ENCODE measurements around the gene VANGL1.

Gene VANGL1

DNA sequence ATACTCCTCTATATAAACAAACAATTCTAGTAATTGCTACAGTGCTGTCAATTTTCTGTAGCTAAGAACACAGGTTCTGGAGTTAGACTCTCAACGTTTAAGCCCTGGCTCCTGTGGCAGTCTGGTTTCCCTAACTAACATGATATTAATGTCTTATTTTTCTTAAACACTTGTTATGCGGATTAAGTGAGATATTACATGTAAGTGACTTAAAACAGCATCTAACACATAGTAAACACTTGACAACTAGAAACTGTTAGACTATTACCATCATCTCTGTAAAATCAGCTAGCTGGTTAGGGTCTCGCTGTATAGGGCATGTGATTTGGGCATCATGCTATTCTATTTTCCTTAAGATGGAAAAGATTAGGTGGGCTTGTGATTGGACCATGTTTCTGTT is 2.3 kb downstream of the VANGL1 start:
- DNase-seq: no peak

DNA sequence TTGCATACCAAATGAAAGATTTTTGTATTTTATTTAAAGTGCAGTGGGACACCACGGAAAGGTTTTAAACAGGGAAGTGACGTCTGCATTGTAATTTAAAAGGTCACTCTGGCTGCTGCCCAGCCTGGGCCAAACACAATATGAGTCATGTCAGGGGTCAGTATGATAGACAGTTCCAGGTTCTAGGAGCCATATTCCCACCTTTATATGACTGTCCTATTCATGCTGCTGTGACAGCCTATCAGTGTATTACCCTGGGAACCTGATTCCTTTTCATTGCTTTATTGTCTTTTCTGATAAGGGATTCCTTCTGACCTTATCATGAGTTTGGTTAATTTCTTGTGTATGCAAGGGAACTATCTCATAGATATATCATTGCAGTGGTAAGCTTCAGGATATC is 5.3 kb downstream of the VANGL1 start:
- DNase-seq: no peak

DNA sequence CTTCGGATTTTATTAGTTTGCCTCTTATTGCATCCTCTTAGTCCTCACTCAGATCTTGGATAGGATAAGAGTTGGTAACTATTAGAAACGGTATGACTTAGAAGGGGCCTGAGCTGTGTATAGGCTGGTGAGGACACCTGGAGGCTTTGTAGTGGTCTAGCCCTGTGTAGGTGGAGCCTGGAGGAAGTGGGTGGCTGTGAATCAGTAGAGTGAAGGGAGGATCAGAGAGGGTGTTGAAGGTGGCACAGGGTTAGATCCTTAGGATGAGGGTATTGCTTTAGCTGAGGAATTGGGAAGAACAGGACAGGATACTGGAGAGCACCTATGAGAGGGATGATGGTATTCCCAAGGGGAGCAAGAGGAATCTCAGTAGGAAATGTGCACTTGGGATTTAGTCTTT is 5.7 kb downstream of the VANGL1 start:
- no peak for DNase-seq

DNA sequence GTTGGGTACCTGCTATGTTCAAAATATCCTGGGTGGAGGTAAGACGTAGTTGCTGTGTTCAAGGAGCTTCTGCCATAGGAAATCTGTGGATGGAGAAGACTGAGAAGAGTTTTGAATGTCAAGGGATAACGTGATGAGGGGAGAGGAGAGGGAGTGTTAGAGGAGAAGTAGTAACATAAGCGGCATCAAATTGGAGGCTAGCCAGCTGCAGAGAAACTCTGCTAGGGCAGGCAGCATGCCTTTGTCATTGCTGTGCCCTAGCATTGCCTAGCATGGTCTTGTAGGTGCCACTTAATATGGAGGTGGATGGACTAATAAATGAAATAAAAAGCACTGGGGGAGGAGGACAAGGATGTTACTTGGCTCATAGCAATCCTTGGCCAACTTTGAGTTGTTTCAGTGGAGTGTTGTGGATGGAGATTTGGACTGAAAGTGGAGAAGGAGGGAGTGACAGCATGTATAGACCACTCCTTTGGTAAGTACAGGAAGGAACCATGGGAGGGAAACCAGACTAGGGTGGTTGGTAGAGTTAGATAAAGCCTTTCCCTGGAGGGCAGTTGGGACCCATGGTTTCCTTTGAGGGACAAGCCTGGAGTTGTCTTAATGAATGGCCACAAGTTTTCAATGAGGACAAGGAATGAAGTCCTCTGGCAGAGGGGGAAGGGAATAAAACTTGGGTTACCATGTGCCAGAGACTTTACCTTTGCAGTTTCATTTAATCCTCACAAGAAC is 6.3 kb downstream of the VANGL1 start:
- DNase-seq: no peak

DNA sequence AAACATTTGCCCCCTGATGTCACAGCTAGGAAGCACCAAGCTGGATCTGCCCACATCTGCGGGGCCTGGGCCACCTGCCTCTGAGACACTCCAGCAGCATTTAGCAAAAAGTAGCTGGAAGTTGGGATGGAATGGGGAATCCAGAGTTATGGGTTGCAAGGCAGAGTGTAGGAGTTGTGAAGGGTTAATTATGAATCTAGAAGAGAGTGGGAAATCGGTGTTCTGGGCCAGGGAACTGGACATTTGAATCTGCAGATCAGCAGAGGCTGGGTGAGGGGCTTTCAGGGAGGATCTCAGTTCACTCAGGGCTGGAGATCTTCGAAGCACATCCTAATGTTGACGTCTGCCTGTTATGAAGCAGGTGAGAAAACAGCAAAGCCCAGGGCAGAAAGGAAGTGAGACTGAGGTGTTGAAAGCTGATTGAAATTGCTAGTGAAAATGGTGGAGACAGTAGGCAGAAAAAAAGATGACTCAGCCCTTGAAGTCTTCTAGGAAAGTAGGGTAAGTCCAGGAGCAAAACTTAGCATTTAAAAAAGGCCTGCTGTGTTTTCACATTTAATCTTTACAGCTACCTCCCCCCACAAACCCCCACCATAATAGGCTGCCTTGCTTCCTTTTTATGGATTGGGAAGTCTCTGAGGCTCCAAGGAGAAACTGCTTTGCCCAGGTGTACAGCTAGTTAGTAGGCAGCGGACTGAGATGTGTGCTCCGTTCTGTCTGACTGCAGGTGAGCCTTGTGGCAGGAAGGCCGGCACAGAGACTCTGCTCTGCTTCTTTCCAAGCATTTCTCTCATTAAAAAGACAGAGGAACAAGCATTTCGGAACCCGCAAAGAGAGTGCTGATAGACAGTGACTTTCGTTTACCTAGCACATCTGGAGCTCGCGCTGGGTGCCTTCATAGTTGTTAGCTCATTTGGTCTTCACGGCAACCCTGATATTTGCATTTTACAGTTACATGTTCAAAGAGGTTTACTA is 7.2 kb downstream of the VANGL1 start:
- DNase-seq: no peak

DNA sequence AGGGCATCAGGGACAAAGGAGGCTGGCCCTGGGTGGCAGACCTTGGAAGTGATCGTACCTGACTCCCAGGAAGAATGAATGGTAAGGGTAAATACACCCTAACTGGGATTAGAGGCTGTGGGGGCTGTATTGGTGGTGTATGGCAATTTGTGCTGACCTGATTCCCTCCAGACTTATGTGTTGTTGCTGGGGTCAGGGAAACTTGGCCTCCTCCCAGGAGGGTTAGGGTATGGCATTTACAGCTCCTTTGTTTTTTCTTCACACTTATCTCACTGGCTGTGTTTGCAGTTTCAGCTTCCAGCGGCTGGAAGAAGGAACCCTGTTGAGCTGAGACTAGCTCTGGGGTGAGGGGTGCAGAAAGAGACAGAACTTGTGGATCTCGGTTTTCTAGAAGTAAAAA is 8.2 kb downstream of the VANGL1 start:
- no peak for DNase-seq

DNA sequence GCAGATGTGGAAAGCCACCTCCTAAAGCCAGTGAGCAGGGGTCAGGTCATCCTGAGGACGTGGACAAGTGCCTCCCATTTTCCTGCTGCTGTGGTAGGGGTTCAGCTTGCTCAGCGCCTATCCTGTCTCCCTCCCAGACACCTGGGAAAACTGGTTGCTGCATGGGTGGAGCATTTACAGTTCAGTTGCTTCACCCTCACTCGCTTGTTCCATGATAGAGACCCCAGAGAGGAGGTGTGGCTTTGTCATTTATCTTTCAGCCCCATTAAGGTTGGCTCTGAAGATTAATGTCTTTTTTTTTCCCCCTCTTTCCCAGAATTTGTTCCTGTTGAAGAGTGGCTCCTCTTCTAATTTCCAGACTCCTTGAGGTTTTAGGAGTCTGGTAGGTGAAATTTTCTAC is 9.2 kb downstream of the VANGL1 start:
- no peak for DNase-seq

DNA sequence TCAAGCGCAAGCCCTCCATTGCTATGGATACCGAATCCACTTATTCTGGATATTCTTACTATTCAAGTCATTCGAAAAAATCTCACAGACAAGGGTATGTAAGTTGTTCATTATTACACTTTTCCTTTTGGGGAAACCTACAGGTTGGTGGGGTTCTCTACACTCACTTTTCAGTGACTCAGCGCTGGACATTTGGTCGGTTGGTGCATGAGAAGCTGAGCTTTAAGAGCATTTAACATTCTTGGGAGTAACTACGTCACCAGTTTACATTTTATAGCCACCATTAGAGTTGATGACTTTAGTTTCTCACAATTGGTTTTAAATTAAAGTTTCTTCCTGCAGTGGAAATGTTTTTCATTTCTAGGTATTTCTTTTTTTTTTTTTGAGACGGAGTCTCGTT is 9.6 kb downstream of the VANGL1 start:
- DNase-seq: no peak

DNA sequence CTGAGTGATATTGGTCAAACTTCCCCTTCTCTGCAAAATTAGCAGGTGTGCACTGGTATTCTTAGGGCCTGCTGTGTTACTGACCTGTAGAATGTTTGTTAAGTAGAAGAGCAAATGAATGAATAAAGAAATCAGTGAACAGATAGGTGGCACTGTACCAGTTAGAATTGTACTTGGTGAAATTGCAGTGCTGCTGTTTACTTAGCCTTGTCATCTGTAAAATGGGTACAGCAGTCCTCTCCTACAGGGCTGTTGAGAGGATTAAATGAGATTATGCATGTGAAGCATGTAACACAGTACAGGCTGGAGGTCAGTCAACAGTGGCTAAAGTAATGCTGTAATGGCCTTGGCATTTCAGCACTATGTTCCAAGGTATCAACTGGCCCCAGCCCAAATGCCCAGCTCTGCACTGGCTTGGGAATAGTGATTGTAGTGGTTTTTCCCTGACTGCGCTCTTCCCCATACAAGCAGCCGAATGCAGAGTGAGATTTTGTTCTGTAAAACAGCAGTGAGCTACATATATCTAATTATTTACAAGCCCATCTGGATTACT is 10.5 kb downstream of the VANGL1 start:
- DNase-seq: no peak

DNA sequence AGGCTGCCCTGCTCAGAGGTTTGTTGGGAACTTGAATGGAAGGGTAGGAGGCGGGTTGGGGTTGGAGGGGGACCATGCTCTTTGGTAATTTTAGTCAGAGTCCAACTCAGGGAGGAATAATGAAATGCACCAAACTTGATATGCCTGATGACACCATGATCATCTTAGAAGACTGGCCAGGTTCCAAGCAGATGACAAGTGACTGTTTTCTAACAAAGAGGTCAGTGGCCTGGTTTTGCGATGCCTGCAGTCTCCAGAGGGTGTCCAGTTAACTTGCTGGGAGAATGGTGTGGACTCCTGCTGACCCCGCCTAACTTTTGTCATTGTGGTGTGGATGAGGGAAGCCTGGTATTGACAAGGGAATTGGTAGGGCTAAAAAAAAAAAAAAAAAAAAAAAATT is 12.4 kb downstream of the VANGL1 start:
- no peak for DNase-seq

DNA sequence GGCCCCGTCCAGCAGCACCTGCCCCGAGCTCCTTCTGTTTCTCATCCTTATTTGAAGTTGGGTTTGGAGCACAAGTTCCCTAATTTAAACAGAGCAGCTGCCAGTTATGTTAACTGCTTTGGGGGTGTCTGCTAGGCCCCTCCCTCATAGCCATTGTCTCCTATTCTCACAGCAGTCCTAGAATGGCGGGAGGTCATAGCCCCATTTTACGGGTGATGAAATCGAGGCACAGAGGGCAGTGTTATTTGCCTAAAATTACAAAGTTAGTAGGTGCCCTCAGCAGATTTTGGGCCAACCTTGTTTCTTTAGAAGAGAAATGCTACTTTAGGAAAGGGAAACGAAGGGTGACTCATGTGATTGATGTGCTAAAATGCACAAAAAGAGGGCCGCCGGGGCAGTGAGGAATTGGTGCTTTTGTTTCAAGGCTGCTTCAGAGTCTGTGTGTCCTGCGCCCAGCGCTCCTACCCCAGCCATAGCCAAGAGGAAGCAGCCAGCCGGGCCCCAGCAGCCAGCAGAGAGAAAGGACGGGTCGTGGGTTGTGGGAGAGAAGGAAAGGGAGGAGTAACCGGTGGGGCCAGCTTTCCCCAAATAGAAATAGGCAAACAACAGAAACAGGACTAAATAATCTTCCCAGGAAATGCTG is 13.0 kb downstream of the VANGL1 start:
- no peak for DNase-seq

DNA sequence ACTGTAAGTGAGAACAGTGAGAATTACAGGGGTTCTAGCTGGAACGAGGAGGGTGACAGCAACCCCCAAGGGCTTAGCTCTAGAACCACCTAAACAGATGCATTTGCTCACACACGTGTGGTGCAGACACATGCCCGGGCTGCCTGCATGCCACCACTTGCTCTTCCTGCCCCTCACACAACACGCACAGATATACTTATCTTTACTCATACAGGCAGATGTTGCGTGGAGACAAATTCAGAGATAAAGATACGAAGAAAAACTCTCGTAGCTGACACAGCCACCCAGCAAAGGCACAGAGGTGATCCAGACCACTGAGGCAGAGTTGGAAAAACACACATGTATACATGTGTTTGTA is 13.5 kb downstream of the VANGL1 start:
- no peak for DNase-seq

DNA sequence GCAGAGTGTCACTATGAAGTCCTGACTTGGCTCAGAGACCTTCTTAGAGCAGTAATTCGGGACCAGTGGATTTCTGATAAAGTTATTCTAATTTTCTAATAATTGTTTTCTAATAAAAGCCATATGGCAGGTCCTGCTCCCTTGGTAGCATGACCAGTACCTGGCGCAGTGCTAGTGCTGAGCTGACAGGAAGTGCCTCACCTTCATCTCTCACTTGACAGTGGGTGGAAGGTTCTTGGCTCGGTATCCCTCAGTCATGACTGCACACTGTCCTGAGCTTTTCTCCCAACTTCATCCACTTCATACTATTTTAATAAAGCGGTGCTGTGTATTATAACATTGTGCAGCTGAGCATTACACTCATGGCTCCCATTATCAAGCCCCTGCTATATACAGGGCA is 14.1 kb downstream of the VANGL1 start:
- no peak for DNase-seq

DNA sequence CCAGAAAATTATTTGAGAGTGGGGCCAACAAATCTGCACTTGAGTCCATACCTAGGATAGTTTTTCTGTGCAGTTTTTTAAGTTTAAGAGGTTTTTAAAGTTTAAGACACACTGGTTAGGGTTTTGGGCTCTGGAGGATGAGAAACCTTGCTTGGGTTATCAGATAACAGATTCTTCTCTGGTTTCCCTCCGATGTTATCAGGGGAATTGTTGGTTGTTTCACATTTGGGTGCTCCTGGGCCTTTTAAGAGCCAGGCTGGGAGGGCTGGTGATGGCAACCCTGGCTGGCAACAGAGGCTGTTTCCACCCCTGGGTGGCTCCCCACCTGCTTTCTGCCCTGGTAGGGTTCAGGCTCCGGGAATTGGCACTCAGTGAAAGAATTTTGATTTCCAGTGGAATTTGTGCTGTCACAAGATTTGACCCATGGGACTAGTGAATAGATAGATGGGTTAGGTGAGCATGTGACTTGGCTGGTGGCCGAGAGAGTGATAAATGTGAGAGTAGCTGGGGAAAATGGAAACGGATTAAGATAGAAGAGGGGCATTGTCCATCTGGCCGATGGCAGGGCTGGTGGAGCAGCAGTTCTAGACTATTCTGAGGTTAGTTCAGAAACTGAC is 14.8 kb downstream of the VANGL1 start:
- no peak for DNase-seq

DNA sequence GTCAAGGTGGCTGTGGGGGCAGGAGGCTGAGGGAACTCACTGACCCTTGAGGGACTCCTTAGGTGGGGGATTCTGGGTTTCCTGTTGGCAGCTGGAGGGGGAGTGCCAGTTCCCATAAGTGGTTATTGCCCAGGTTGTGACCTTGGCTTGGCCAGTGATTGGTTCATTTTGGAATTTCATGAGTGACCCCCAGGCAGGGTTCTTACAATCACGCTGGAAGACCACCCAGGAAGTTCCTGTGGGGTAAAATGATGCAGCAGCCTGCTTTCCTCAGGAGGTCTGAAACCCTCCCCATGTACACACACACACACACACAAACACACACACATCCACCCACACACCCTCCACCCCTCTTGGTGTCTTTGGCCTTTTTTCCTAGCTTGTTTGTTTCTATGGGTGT is 16.9 kb downstream of the VANGL1 start:
- DNase-seq: no peak

DNA sequence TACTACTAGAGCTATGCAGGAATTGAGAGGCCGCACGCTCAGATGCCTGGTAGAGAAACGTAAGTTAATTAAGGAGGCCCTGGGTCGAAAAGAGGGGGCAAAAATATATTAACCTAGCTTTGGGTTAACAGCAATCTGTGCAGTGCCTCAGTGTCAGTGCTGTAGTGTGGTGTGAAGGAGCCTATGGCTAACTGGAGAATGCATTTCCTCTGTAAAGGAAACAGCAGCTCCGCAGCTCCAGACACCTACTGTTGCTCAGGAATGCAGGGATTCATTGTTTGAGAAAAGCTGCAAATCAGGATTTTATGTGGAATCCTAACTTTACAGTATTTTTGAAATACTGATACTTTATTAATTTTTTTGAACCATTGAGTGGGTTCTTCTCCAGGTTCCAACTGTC is 18.4 kb downstream of the VANGL1 start:
- DNase-seq: no peak

DNA sequence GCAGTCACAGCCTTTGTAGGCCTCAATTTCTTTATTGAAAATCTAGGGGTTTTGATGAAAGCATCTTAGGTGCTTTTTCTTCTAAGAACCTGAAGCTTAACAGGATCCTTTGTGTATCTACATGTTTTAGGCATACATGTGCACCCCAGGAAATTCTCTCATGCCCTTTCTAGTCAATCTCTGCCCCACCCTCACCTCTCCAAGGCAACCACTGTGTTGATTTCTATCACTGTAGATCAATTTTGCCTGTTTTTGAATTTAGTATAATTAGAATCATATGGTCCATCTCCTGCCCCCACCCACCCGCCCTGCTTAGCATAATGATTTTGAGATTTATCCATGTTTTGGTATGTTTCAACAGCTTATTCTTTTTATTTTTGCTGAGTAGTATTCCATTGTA is 19.4 kb downstream of the VANGL1 start:
- no peak for DNase-seq

DNA sequence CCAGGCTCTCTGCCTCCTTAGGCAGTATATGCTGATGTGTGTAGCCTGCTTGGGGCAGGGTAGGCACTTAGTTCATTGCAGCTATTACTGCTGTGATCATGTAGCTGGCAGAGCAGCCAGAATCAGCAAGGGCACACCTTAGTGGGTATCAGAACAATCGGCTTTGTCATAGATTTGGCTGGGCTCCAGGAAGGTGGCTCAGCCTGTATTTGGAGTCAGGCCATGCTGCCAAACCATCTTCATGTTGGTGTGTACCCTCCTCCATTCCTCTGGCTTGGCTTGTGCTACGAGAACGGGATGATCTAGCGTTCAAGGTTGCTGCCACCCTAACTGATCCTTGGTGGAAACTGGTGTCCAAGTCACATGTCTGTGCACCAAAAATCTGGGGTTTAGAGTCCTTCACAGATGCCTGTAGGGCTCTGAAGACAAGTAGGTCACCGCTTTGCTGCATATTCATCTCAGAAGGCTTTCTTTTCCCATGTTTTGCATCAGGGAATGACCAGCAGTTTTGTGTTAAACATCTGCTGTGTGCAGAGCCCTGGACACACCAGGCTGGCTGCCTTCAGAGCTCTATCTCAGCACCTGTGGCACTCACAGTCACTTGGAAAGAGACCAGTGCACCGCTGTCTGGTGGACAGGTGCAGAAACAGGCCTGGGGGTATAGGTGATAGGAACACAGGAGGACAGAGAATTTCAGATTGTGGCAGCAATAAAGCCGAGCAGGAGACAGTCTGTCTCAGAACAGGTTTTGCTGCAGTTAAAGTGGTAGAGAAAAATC is 23.7 kb downstream of the VANGL1 start:
- peak; percentile 20 for DNase-seq

DNA sequence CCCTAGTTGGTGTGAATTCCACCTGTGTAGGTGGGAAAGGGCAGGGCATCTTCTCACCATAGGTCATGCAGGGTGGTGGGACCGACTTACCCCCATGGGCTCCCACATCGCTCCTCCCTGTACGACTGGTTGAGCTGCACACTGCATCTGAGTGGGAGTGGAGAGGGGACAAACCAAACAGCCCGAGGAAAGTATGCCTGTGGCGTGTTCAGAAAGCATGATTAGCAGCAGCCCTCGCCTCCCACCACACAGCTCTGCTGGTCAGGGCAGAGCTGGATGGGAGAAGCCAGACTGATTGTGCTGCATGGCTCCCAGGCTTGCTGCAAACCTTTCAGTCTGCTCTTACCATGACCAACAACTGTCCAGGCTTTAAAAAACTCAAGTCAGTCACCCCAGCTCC is 24.4 kb downstream of the VANGL1 start:
- DNase-seq: no peak

DNA sequence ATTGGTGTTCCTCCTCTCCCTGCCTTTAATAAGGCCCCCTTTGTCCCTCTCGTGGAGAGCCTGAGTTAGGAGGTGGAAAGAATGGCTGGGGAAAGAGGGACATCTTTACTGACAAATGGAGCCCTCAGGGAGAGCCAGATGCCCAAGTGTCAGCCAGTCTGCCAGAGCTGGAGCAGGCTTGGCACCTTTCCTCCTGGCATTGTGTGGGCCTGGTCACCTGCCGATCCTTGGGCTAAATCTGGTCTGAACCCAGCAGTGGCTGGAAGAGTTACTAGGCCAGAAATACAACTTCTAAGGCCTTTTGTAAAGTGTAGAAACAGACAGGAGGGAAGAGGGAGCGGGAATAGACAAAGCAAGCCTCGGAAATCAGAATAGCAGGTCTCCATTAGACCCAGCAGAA is 24.9 kb downstream of the VANGL1 start:
- no peak for DNase-seq

DNA sequence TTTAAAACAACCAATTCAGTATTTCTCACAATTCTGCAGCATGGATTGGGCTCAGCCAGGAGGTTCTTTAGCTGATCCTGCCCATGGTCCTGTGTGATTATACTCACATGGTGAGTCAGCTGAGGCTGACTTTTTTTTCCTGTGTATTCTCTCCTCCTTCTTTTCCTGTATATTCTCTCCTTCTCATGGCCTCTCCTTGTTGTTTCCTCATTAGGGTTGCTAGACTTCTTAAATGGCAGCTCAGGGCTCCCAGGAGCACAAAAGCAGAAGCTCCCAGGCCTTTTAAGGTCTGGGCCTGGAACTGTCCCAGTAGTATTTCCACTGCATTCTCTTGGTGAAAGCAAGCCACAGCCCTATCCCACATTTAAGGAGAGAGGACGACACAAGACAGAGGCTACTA is 26.8 kb downstream of the VANGL1 start:
- DNase-seq: no peak

DNA sequence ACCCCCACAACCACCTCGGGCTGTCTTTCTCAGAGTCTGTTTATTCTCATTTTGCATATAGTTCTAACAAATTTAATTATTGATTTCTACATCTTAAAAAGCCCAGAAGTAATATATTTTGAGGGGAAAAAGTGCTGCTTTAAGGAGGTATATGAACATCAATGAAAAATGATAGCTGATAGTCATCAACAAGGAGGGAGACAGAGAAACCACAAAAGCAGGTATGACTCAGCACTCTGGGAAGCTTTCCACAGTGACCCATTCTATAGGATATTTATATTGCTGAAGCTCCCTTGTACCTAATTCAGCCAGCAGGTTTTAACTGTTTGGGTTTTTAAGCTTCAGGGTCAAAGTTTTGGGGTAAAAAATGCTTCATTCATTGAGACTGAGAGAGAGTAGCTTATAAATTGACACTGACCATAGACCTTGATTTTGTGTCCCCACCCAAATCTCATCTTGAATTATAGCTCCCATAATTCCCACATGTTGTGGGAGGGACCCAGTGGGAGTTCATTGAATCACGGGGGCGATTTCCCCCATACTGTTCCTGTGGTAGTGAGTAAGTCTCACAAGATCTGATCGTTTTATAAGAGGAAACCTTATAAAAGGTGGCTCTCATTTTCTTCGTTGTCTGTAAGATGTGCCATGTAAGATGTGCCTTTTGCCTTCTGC is 27.4 kb downstream of the VANGL1 start:
- no peak for DNase-seq
